Keratinocyte (primary cell): ENCODE data around the gene CEBPZ. TPM values are rescaled to one million over a fixed set of nuclear protein-coding genes. Genes with fewer than 3 reads are reported as not detected.

Experiments
- DNase-seq: peaks from one replicate; pipeline ENCODE4 v3.0.0-alpha.2; 2011; ENCODE audit warnings: low read depth, missing footprints, low spot score
- FAIRE-seq: peaks from 2 replicates; lab custom pipeline; 2011; peaks lifted over from hg19 to GRCh38; lab: Jason Lieb, UNC
- H2AFZ ChIP-seq: 2 replicates; pipeline ENCODE4 v1.6.0; 2012; ENCODE audit warnings: low read length, control low read depth, inconsistent platforms; ENCODE audit not compliant: control insufficient read depth
- H3K27ac ChIP-seq: 2 replicates; pipeline ENCODE4 v1.5.1; 2011; ENCODE audit warnings: low read length; ENCODE audit not compliant: control insufficient read depth, insufficient read depth
- H3K27me3 ChIP-seq: 3 replicates; pipeline ENCODE4 v1.6.0; 2011; ENCODE audit warnings: low read length; ENCODE audit not compliant: control insufficient read depth, insufficient read depth; ENCODE audit errors: extremely low read depth
- H3K36me3 ChIP-seq, 2 experiments: 2 replicates in 1 of 2; 3 replicates in 1 of 2; pipeline ENCODE4 v1.5.1; 2011; ENCODE audit warnings: low read length in 2 of 2, mild to moderate bottlenecking in 1 of 2; ENCODE audit not compliant: control insufficient read depth in 2 of 2, insufficient read depth in 2 of 2; ENCODE audit errors: extremely low read depth in 1 of 2
- H3K4me1 ChIP-seq: 3 replicates; pipeline ENCODE4 v1.5.1; 2011; ENCODE audit warnings: low read length; ENCODE audit not compliant: control insufficient read depth, insufficient read depth; ENCODE audit errors: extremely low read depth
- H3K4me2 ChIP-seq: 3 replicates; pipeline ENCODE4 v1.6.0; 2011; ENCODE audit warnings: low read depth, low read length; ENCODE audit not compliant: control insufficient read depth, insufficient read depth; ENCODE audit errors: extremely low read depth
- H3K4me3 ChIP-seq, 3 experiments: fragments of 200-600 bp in 1 of 3; sonication (generic) in 1 of 3; 2 replicates in 2 of 3; 3 replicates in 1 of 3; pipeline ENCODE4 v1.5.1; 2011 to 2016; ENCODE audit warnings: low read length in 3 of 3, mild to moderate bottlenecking in 3 of 3, control low read depth in 2 of 3, inconsistent platforms in 1 of 3, low read depth in 1 of 3, mixed read lengths in 1 of 3, mixed run types in 1 of 3, moderate library complexity in 1 of 3; ENCODE audit not compliant: control insufficient read depth in 2 of 3, insufficient read depth in 2 of 3; ENCODE audit errors: extremely low read depth in 1 of 3
- H3K79me2 ChIP-seq: 2 replicates; pipeline ENCODE4 v1.6.0; 2012; ENCODE audit warnings: low read length; ENCODE audit not compliant: control insufficient read depth, insufficient read depth
- H3K9ac ChIP-seq: 3 replicates; pipeline ENCODE4 v1.6.0; 2011; ENCODE audit warnings: low read length; ENCODE audit not compliant: control insufficient read depth, insufficient read depth; ENCODE audit errors: extremely low read depth
- H3K9me1 ChIP-seq: 3 replicates; pipeline ENCODE4 v1.6.0; 2011; ENCODE audit warnings: low read length; ENCODE audit not compliant: control insufficient read depth, insufficient read depth; ENCODE audit errors: extremely low read depth
- H3K9me3 ChIP-seq: 2 replicates; pipeline ENCODE4 v1.5.1; 2012; ENCODE audit warnings: low read depth, low read length; ENCODE audit not compliant: control insufficient read depth
- H4K20me1 ChIP-seq: 3 replicates; pipeline ENCODE4 v1.6.0; 2011; ENCODE audit warnings: low read length; ENCODE audit not compliant: control insufficient read depth, insufficient read depth; ENCODE audit errors: extremely low read depth
- EZH2 ChIP-seq: IDR thresholded peaks from one replicate; pipeline ENCODE4 v1.6.1; 2012; ENCODE audit warnings: inconsistent platforms, mild to moderate bottlenecking, low read length, moderate library complexity
- dilution Hi-C: fragments of 300-500 bp; cut with MboI; formaldehyde crosslinking; loops from one replicate; pipeline ENCODE4 v1.7.0; 2020; ENCODE audit warnings: low sequenced_read_pairs; ENCODE audit not compliant: extremely low pct_ligation_motif_present
- polyA plus RNA-seq, 5 experiments: library from polyadenylated mRNA; depleted of rRNA in 3 of 5; stranded (reverse) in 3 of 5; stranded (forward) in 1 of 5; unstranded in 1 of 5; fragments of >200 nt; gene quantifications; 1 replicate in 1 of 5; 2 replicates in 3 of 5; 3 replicates in 1 of 5; pipeline versions ENCODE4 v1.2.1 to v1.2.3, GENCODE V29; 2011 to 2012; ENCODE audit warnings: missing spikeins in 2 of 5, low read depth in 1 of 5, low replicate concordance in 1 of 5
- TF ChIP-seq, protein P1 (sequence below), 3 experiments: IDR thresholded peaks in 1 of 3; conservative IDR thresholded peaks in 1 of 3; optimal IDR thresholded peaks in 1 of 3; 2 replicates in 2 of 3; 3 replicates in 1 of 3; pipeline versions ENCODE3 to v1.5.1; 2011; ENCODE audit warnings: low read length in 3 of 3, mild to moderate bottlenecking in 3 of 3, moderate library complexity in 2 of 3, control low read depth in 1 of 3, inconsistent platforms in 1 of 3; ENCODE audit not compliant: insufficient read depth in 2 of 3; ENCODE audit errors: extremely low read depth in 1 of 3

CEBPZ gene
- polyA plus RNA-seq, 1 donor (not counting 4 experiments of a cell fraction or from before 2014, with no cell fraction given), result 33.8 TPM

- Histone ChIP-seq H3K36me3 (peaks cover 12 to 22% of the 10 kb centered on the region in 2 experiments), H4K20me1 (no peaks in the 10 kb centered on the region), H2AFZ (peak overlapping the region; percentile 25), H3K27ac (peak overlapping the region; percentile 96), H3K27me3 (no peaks in the 10 kb centered on the region), H3K4me1 (peaks cover 23% of the 10 kb centered on the region), H3K4me2 (peak overlapping the region; percentile 74), H3K79me2 (peaks cover 93% of the 10 kb centered on the region), H3K9me3 (no peaks in the 10 kb centered on the region), H3K9me1 (no peaks in the 10 kb centered on the region), H3K9ac (peak overlapping the region; percentile 98), H3K4me3 (peak overlapping the region; percentile 67 to 98 (median 92))
- dilution Hi-C loops, result no loop called here
- no peak for FAIRE-seq
- TF ChIP-seq, protein P1, sequence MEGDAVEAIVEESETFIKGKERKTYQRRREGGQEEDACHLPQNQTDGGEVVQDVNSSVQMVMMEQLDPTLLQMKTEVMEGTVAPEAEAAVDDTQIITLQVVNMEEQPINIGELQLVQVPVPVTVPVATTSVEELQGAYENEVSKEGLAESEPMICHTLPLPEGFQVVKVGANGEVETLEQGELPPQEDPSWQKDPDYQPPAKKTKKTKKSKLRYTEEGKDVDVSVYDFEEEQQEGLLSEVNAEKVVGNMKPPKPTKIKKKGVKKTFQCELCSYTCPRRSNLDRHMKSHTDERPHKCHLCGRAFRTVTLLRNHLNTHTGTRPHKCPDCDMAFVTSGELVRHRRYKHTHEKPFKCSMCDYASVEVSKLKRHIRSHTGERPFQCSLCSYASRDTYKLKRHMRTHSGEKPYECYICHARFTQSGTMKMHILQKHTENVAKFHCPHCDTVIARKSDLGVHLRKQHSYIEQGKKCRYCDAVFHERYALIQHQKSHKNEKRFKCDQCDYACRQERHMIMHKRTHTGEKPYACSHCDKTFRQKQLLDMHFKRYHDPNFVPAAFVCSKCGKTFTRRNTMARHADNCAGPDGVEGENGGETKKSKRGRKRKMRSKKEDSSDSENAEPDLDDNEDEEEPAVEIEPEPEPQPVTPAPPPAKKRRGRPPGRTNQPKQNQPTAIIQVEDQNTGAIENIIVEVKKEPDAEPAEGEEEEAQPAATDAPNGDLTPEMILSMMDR (optimal IDR thresholded peaks at IDR 0.05 in 1 of 3, IDR thresholded peaks at IDR 0.05 in 1 of 3, conservative IDR thresholded peaks at IDR 0.05 in 1 of 3; ENCODE audit: extremely low read depth in 1 of 3, insufficient read depth in 2 of 3, low read length in 3 of 3), result no peak
- TF ChIP-seq EZH2, result no peak
- DNase-seq, result no peak
These were observed 815 bp downstream of the CEBPZ start for GRCh38 chr2:37230581-37230980.

DNA sequence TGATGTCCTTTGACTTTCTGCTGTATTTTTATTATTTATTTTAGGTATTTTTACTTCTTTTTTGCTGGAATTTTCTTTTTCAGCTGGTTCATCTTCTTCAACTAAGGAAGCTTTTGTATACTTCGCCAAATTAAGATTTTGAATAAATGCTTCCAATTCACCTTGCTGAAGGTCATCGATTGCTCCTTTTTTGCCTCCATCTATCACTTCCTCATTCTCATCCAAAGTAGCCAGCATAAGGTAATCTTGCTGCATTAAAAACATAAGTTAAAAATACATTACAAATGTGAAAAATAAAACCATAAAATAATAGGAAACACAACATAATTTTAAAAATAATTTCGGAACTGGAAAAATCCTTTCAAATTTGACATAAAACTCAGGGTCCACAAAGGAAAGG, 2.6 kb downstream of the CEBPZ start:
- dilution Hi-C loops, result no loop called here
- H3K9ac ChIP-seq, result no peak overlapping the region
- H3K9me1 ChIP-seq, result peaks cover 4% of the 10 kb centered on the region
- no peaks in the 10 kb centered on the region for H3K9me3 ChIP-seq
- peaks cover 3% of the 10 kb centered on the region for H4K20me1 ChIP-seq
- no peak overlapping the region for H2AFZ ChIP-seq
- FAIRE-seq (no peak), DNase-seq (no peak)
- no peak overlapping the region for H3K4me2 ChIP-seq
- peaks cover 12 to 24% of the 10 kb centered on the region in 2 experiments for H3K36me3 ChIP-seq
- H3K27ac ChIP-seq, result no peak overlapping the region
- H3K79me2 ChIP-seq, result peaks cover 91% of the 10 kb centered on the region
- no peaks in the 10 kb centered on the region for H3K27me3 ChIP-seq
- no peak for TF ChIP-seq EZH2
- TF ChIP-seq, protein P1 (optimal IDR thresholded peaks at IDR 0.05 in 1 of 3, IDR thresholded peaks at IDR 0.05 in 1 of 3, conservative IDR thresholded peaks at IDR 0.05 in 1 of 3; ENCODE audit: extremely low read depth in 1 of 3, insufficient read depth in 2 of 3, low read length in 3 of 3), result no peak
- peaks cover 23% of the 10 kb centered on the region for H3K4me1 ChIP-seq
- no peak overlapping the region for H3K4me3 ChIP-seq
